HepG2 (cell line): ENCODE results near the gene TMEM156.

Experiments
- EP300 ChIP-seq, 3 experiments: sonication (generic) in 1 of 3; formaldehyde crosslinking in 1 of 3; IDR thresholded peaks; 2 replicates each; pipeline versions ENCODE4 v1.5.1 to v1.6.1; 2011 to 2020; ENCODE audit warnings: low read depth in 2 of 3, low read length in 2 of 3, borderline replicate concordance in 1 of 3, improper control_type of control experiment in 1 of 3, mild to moderate bottlenecking in 1 of 3, missing genetic modification reagents in 1 of 3, moderate library complexity in 1 of 3
- SP2 ChIP-seq: sonication (generic); formaldehyde crosslinking; IDR thresholded peaks from 2 replicates; pipeline ENCODE4 v1.5.1; 2020; ENCODE audit warnings: mild to moderate bottlenecking, missing genetic modification reagents
- TAF1 ChIP-seq: sonication (generic); formaldehyde crosslinking; IDR thresholded peaks from 2 replicates; pipeline ENCODE4 v1.4.0; 2020; ENCODE audit warnings: missing genetic modification reagents
- TF ChIP-seq, protein P1 (sequence below): sonication (generic); formaldehyde crosslinking; IDR thresholded peaks from 2 replicates; pipeline ENCODE4 v1.5.0; 2020; ENCODE audit warnings: mild to moderate bottlenecking, missing genetic modification reagents, moderate library complexity

DNA sequence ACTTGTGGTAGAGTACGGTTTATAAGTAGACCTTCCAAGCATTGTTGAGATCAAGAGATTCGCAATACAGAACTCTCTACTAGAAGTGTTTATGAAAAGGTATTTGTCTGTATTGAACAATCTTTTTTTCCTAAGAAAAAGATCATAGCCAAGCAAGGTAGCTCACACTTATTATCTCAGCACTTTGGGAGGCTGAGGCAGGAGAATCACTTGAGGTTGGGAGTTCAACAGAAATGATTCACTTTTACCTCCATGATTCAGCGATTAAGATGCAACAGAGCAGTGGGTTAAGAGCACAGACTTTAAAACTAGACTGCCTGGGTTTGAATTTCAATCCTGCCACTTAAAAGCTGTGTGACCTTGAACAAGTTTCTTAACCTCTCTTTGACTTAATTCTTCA lies 74.3 kb downstream of the TMEM156 start:
- no peak for TF ChIP-seq EP300 (IDR thresholded peaks at IDR 0.05; ENCODE audit: low read depth in 2 of 2, low read length in 2 of 2)
- no peak for TF ChIP-seq EP300 (CRISPR knock-in tag; IDR thresholded peaks at IDR 0.05; ENCODE audit: borderline replicate concordance)
- no peak for TF ChIP-seq TAF1
- TF ChIP-seq, protein P1, sequence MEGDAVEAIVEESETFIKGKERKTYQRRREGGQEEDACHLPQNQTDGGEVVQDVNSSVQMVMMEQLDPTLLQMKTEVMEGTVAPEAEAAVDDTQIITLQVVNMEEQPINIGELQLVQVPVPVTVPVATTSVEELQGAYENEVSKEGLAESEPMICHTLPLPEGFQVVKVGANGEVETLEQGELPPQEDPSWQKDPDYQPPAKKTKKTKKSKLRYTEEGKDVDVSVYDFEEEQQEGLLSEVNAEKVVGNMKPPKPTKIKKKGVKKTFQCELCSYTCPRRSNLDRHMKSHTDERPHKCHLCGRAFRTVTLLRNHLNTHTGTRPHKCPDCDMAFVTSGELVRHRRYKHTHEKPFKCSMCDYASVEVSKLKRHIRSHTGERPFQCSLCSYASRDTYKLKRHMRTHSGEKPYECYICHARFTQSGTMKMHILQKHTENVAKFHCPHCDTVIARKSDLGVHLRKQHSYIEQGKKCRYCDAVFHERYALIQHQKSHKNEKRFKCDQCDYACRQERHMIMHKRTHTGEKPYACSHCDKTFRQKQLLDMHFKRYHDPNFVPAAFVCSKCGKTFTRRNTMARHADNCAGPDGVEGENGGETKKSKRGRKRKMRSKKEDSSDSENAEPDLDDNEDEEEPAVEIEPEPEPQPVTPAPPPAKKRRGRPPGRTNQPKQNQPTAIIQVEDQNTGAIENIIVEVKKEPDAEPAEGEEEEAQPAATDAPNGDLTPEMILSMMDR, result no peak
- no peak for TF ChIP-seq SP2 (CRISPR knock-in tag)
